ENCODE results near the gene CPLX3.

Gene CPLX3

GRCh38 chr15:74820056-74820455 lies 6.4 kb upstream of the CPLX3 start:
- TF ChIP-seq CTCF (IDR thresholded peaks at IDR 0.05; ENCODE audit: low read depth, low read length), result no peak
- no peak for DNase-seq (ENCODE audit: extremely low read depth, low read depth)

- TF ChIP-seq CTCF (IDR thresholded peaks at IDR 0.05; ENCODE audit: low read depth, low read length), result no peak
- DNase-seq (ENCODE audit: extremely low read depth, low read depth), result no peak
These were observed 5.2 kb upstream of the CPLX3 start for GRCh38 chr15:74821091-74821789.

- TF ChIP-seq CTCF (IDR thresholded peaks at IDR 0.05; ENCODE audit: low read depth, low read length), result no peak
- DNase-seq (ENCODE audit: extremely low read depth, low read depth), result no peak
These were observed 4.7 kb upstream of the CPLX3 start for GRCh38 chr15:74821790-74822158.

- no peak for TF ChIP-seq CTCF (IDR thresholded peaks at IDR 0.05; ENCODE audit: low read depth, low read length)
- DNase-seq (ENCODE audit: extremely low read depth, low read depth), result no peak
These were observed 4.2 kb upstream of the CPLX3 start for GRCh38 chr15:74822233-74822632.

GRCh38 chr15:74823324-74823723 lies 3.1 kb upstream of the CPLX3 start:
- DNase-seq (ENCODE audit: extremely low read depth, low read depth), result no peak

GRCh38 chr15:74824976-74825375 lies 1.5 kb upstream of the CPLX3 start:
- DNase-seq (ENCODE audit: extremely low read depth, low read depth), result no peak
- no peak for TF ChIP-seq CTCF (IDR thresholded peaks at IDR 0.05; ENCODE audit: low read depth, low read length)

More at GRCh38 chr15:74823324-74823723, 3.1 kb upstream of the CPLX3 start:
- TF ChIP-seq CTCF (IDR thresholded peaks at IDR 0.05; ENCODE audit: low read depth, low read length), result no peak

- DNase-seq (ENCODE audit: extremely low read depth, low read depth), result no peak
- no peak for TF ChIP-seq CTCF (IDR thresholded peaks at IDR 0.05; ENCODE audit: low read depth, low read length)
These were observed 561 bp upstream of the CPLX3 start for GRCh38 chr15:74825866-74826265.
